ENCODE measurements around the gene CTNNAL1. TPM values are rescaled to one million over a fixed set of nuclear protein-coding genes. Genes with fewer than 3 reads are reported as not detected.

The CTNNAL1 gene
- total and polyA plus RNA-seq, 2 of the 8 experiments (the other 6 are each of a cell fraction or from before 2014, with no cell fraction given): 23.2 to 66.1 TPM

DNA sequence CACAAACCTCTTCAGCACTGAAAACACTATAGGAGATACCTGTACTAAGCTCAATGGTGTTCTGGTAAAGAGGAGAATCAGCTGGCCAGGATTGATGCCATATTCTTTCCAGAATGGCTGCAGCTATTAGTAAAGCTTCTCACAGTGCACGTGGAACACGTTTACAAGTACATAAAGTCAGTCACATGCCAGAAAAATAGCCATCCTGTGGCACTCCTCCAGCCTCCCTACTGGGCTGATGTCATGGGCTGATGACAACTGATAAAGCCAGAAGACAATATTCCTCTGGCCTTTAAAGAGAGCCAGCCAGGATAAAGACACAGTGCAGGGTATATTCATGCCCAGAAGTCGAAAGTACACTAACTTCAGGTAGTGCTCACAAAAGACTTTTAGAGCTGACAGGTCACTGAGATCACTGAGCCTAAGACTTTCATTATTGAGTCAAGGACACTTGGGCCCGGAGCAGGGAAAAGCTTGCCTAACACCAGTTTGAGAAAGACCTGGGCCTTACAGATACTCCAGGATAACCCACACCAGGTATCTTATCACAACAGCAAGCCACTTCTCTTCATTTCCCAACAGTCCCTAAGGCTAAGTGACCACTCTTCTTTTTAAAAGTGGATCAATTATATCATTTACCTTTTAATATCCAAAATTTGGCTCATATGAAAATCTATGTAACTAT is 49.7 kb downstream of the CTNNAL1 start (continued):
- TF ChIP-seq, protein P1, sequence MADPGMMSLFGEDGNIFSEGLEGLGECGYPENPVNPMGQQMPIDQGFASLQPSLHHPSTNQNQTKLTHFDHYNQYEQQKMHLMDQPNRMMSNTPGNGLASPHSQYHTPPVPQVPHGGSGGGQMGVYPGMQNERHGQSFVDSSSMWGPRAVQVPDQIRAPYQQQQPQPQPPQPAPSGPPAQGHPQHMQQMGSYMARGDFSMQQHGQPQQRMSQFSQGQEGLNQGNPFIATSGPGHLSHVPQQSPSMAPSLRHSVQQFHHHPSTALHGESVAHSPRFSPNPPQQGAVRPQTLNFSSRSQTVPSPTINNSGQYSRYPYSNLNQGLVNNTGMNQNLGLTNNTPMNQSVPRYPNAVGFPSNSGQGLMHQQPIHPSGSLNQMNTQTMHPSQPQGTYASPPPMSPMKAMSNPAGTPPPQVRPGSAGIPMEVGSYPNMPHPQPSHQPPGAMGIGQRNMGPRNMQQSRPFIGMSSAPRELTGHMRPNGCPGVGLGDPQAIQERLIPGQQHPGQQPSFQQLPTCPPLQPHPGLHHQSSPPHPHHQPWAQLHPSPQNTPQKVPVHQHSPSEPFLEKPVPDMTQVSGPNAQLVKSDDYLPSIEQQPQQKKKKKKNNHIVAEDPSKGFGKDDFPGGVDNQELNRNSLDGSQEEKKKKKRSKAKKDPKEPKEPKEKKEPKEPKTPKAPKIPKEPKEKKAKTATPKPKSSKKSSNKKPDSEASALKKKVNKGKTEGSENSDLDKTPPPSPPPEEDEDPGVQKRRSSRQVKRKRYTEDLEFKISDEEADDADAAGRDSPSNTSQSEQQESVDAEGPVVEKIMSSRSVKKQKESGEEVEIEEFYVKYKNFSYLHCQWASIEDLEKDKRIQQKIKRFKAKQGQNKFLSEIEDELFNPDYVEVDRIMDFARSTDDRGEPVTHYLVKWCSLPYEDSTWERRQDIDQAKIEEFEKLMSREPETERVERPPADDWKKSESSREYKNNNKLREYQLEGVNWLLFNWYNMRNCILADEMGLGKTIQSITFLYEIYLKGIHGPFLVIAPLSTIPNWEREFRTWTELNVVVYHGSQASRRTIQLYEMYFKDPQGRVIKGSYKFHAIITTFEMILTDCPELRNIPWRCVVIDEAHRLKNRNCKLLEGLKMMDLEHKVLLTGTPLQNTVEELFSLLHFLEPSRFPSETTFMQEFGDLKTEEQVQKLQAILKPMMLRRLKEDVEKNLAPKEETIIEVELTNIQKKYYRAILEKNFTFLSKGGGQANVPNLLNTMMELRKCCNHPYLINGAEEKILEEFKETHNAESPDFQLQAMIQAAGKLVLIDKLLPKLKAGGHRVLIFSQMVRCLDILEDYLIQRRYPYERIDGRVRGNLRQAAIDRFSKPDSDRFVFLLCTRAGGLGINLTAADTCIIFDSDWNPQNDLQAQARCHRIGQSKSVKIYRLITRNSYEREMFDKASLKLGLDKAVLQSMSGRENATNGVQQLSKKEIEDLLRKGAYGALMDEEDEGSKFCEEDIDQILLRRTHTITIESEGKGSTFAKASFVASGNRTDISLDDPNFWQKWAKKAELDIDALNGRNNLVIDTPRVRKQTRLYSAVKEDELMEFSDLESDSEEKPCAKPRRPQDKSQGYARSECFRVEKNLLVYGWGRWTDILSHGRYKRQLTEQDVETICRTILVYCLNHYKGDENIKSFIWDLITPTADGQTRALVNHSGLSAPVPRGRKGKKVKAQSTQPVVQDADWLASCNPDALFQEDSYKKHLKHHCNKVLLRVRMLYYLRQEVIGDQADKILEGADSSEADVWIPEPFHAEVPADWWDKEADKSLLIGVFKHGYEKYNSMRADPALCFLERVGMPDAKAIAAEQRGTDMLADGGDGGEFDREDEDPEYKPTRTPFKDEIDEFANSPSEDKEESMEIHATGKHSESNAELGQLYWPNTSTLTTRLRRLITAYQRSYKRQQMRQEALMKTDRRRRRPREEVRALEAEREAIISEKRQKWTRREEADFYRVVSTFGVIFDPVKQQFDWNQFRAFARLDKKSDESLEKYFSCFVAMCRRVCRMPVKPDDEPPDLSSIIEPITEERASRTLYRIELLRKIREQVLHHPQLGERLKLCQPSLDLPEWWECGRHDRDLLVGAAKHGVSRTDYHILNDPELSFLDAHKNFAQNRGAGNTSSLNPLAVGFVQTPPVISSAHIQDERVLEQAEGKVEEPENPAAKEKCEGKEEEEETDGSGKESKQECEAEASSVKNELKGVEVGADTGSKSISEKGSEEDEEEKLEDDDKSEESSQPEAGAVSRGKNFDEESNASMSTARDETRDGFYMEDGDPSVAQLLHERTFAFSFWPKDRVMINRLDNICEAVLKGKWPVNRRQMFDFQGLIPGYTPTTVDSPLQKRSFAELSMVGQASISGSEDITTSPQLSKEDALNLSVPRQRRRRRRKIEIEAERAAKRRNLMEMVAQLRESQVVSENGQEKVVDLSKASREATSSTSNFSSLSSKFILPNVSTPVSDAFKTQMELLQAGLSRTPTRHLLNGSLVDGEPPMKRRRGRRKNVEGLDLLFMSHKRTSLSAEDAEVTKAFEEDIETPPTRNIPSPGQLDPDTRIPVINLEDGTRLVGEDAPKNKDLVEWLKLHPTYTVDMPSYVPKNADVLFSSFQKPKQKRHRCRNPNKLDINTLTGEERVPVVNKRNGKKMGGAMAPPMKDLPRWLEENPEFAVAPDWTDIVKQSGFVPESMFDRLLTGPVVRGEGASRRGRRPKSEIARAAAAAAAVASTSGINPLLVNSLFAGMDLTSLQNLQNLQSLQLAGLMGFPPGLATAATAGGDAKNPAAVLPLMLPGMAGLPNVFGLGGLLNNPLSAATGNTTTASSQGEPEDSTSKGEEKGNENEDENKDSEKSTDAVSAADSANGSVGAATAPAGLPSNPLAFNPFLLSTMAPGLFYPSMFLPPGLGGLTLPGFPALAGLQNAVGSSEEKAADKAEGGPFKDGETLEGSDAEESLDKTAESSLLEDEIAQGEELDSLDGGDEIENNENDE (IDR thresholded peaks at IDR 0.05; ENCODE audit: insufficient replicate concordance, low read length): no peak
- TF ChIP-seq NANOG (IDR thresholded peaks at IDR 0.05; ENCODE audit: insufficient read depth, low read depth, low read length, poor library complexity, severe bottlenecking): no peak
- no peak for TF ChIP-seq YY1 (IDR thresholded peaks at IDR 0.05; ENCODE audit: low read depth, low read length)
- TF ChIP-seq JUND (IDR thresholded peaks at IDR 0.05; ENCODE audit: low read length): no peak
- TF ChIP-seq JUN (IDR thresholded peaks at IDR 0.05; ENCODE audit: low read depth, low read length): no peak
- no peak for TF ChIP-seq RFX5 (IDR thresholded peaks at IDR 0.05; ENCODE audit: borderline replicate concordance, low read depth, low read length)
- TF ChIP-seq TAF1 (IDR thresholded peaks at IDR 0.05; ENCODE audit: low read depth, low read length): no peak
- no peak for TF ChIP-seq SIRT6 (IDR thresholded peaks at IDR 0.05; ENCODE audit: low read length)
- no peak for TF ChIP-seq MAX (IDR thresholded peaks at IDR 0.05)
